H1 (cell line): ENCODE results near the gene LRP1. TPM values are rescaled to one million over a fixed set of nuclear protein-coding genes. Genes with fewer than 3 reads are reported as not detected.

Source experiments
- CTCF ChIA-PET: fragments of 300-600 bp; sonication (Branson Sonifier 250); formaldehyde crosslinking; loops from one replicate; lab custom pipeline; 2021; ENCODE audit not compliant: partially characterized antibody; lab: Charles Lee
- POLR2A ChIA-PET: fragments of 300-600 bp; sonication (Branson Sonifier 250); formaldehyde crosslinking; loops from one replicate; lab custom pipeline; 2021; ENCODE audit warnings: inconsistent platforms; ENCODE audit not compliant: partially characterized antibody; lab: Charles Lee
- DNase-seq, 2 experiments: peaks; one replicate each; pipeline versions ENCODE4 v3.0.0 to v3.0.0-alpha.2; 2010 to 2022; ENCODE audit warnings: low spot score in 2 of 2, low read depth in 1 of 2, mixed read lengths in 1 of 2
- FAIRE-seq: peaks from 2 replicates; lab custom pipeline; 2011; peaks lifted over from hg19 to GRCh38; lab: Jason Lieb, UNC
- H2AFZ ChIP-seq: 2 replicates; pipeline ENCODE4 v1.8.1; 2012; ENCODE audit warnings: low read length, inconsistent platforms
- H2AK5ac ChIP-seq: 2 replicates; pipeline ENCODE4 v1.6.1; 2013; ENCODE audit warnings: low read depth, low read length
- H2BK120ac ChIP-seq: replicated peaks from 2 replicates; pipeline ENCODE3; 2013; ENCODE audit warnings: low read depth, low read length, inconsistent platforms
- H2BK12ac ChIP-seq: 2 replicates; pipeline ENCODE4 v1.6.1; 2013; ENCODE audit warnings: low read depth, low read length
- H2BK15ac ChIP-seq: 2 replicates; pipeline ENCODE4 v1.6.1; 2013; ENCODE audit warnings: low read length
- H2BK20ac ChIP-seq: 2 replicates; pipeline ENCODE4 v1.6.1; 2013; ENCODE audit warnings: low read length
- H2BK5ac ChIP-seq: 2 replicates; pipeline ENCODE4 v1.6.1; 2013; ENCODE audit warnings: low read depth, low read length
- H3K14ac ChIP-seq: 2 replicates; pipeline ENCODE4 v1.6.1; 2013; ENCODE audit warnings: inconsistent platforms; ENCODE audit not compliant: insufficient read length
- H3K18ac ChIP-seq: 2 replicates; pipeline ENCODE4 v1.6.1; 2013; ENCODE audit warnings: low read length; ENCODE audit errors: extremely low read depth
- H3K23ac ChIP-seq: 2 replicates; pipeline ENCODE4 v1.6.1; 2013; ENCODE audit warnings: inconsistent platforms; ENCODE audit not compliant: insufficient read length
- H3K23me2 ChIP-seq: 2 replicates; pipeline ENCODE4 v1.6.1; 2013; ENCODE audit warnings: low read depth, low read length
- H3K27ac ChIP-seq: 2 replicates; pipeline ENCODE4 v1.6.1; 2011; ENCODE audit warnings: low read depth, low read length, inconsistent platforms
- H3K27me3 ChIP-seq, 4 experiments: replicated peaks in 1 of 4; 1 replicate in 1 of 4; 2 replicates in 3 of 4; pipeline versions ENCODE4 v1.6.1 to v1.8.1; 2011 to 2013; ENCODE audit warnings: low read length in 3 of 4, mild to moderate bottlenecking in 3 of 4, inconsistent platforms in 2 of 4, mixed read lengths in 2 of 4, moderate library complexity in 1 of 4; ENCODE audit not compliant: control insufficient read depth in 3 of 4, insufficient read depth in 3 of 4; ENCODE audit errors: extremely low read depth in 1 of 4
- H3K36me3 ChIP-seq, 4 experiments: 2 replicates each; pipeline versions ENCODE4 v1.6.1 to v1.8.1; 2011 to 2013; ENCODE audit warnings: mild to moderate bottlenecking in 4 of 4, low read length in 3 of 4, moderate library complexity in 2 of 4, control low read depth in 1 of 4, inconsistent platforms in 1 of 4; ENCODE audit not compliant: insufficient read depth in 4 of 4, control insufficient read depth in 2 of 4
- H3K4ac ChIP-seq: replicated peaks from 2 replicates; pipeline ENCODE3; 2013; ENCODE audit warnings: low read length, low read depth, mixed read lengths, inconsistent platforms; ENCODE audit not compliant: insufficient read length
- H3K4me1 ChIP-seq, 4 experiments: replicated peaks in 1 of 4; 1 replicate in 1 of 4; 2 replicates in 3 of 4; pipeline versions ENCODE4 v1.6.1 to v1.8.1; 2011 to 2013; ENCODE audit warnings: low read length in 3 of 4, inconsistent platforms in 2 of 4, mixed read lengths in 1 of 4; ENCODE audit not compliant: insufficient read depth in 4 of 4, control insufficient read depth in 3 of 4
- H3K4me2 ChIP-seq, 2 experiments: 2 replicates each; pipeline versions ENCODE4 v1.6.1 to v1.8.1; 2011 to 2013; ENCODE audit warnings: low read depth in 2 of 2, low read length in 2 of 2, control low read depth in 1 of 2, inconsistent platforms in 1 of 2, mild to moderate bottlenecking in 1 of 2; ENCODE audit not compliant: insufficient read depth in 1 of 2
- H3K4me3 ChIP-seq, 4 experiments: fragments of 200-600, 300-600 bp in 1 of 4; sonication (generic), shearing (Covaris generic), sonication (Bioruptor Twin) in 1 of 4; 2 replicates each; pipeline versions ENCODE4 v1.5.1 to v1.8.1; 2011 to 2016; ENCODE audit warnings: low read length in 4 of 4, low read depth in 3 of 4, control low read depth in 2 of 4, inconsistent platforms in 2 of 4, mild to moderate bottlenecking in 2 of 4, mixed read lengths in 1 of 4, moderate library complexity in 1 of 4; ENCODE audit not compliant: insufficient read depth in 2 of 4; ENCODE audit errors: extremely low read depth in 1 of 4
- H3K56ac ChIP-seq: replicated peaks from 2 replicates; pipeline ENCODE3; 2013; ENCODE audit warnings: low read depth, mild to moderate bottlenecking, mixed read lengths, low read length, inconsistent platforms; ENCODE audit not compliant: insufficient read length
- H3K79me1 ChIP-seq: 2 replicates; pipeline ENCODE4 v1.6.1; 2013; ENCODE audit warnings: low read depth, low read length, control low read depth
- H3K79me2 ChIP-seq, 2 experiments: 2 replicates each; pipeline versions ENCODE4 v1.6.1 to v1.8.1; 2012 to 2013; ENCODE audit warnings: low read length in 2 of 2, mild to moderate bottlenecking in 2 of 2, inconsistent platforms in 1 of 2; ENCODE audit not compliant: insufficient read depth in 2 of 2, control insufficient read depth in 1 of 2
- H3K9ac ChIP-seq, 4 experiments: replicated peaks in 1 of 4; 1 replicate in 1 of 4; 2 replicates in 3 of 4; pipeline versions ENCODE4 v1.6.1 to v1.8.1; 2011 to 2013; ENCODE audit warnings: low read depth in 3 of 4, low read length in 3 of 4, control low read depth in 2 of 4, mild to moderate bottlenecking in 2 of 4, moderate library complexity in 2 of 4, inconsistent platforms in 1 of 4; ENCODE audit errors: extremely low read depth in 1 of 4
- H3K9me3 ChIP-seq, 2 experiments: 2 replicates each; pipeline versions ENCODE4 v1.6.1 to v1.8.1; 2012 to 2013; ENCODE audit warnings: mild to moderate bottlenecking in 2 of 2, moderate library complexity in 2 of 2, control low read depth in 1 of 2, inconsistent platforms in 1 of 2, low read depth in 1 of 2, low read length in 1 of 2, mixed read lengths in 1 of 2; ENCODE audit not compliant: insufficient read depth in 2 of 2
- H4K20me1 ChIP-seq, 2 experiments: replicated peaks in 1 of 2; 2 replicates each; pipeline versions ENCODE3 to v1.8.1; 2011 to 2013; ENCODE audit warnings: inconsistent platforms in 2 of 2, low read length in 2 of 2, mild to moderate bottlenecking in 1 of 2; ENCODE audit not compliant: insufficient read depth in 2 of 2, control insufficient read depth in 1 of 2
- H4K5ac ChIP-seq: 2 replicates; pipeline ENCODE4 v1.6.1; 2013; ENCODE audit warnings: low read length, low read depth, mixed read lengths, inconsistent platforms; ENCODE audit not compliant: insufficient read length
- H4K8ac ChIP-seq: 2 replicates; pipeline ENCODE4 v1.8.0; 2013; ENCODE audit warnings: mild to moderate bottlenecking, moderate library complexity, low read length, inconsistent platforms; ENCODE audit not compliant: insufficient read depth; ENCODE audit errors: extremely low read depth
- H4K91ac ChIP-seq: replicated peaks from 2 replicates; pipeline ENCODE3; 2013; ENCODE audit warnings: low read length, mixed read lengths, inconsistent platforms; ENCODE audit not compliant: insufficient read length
- BACH1 ChIP-seq: IDR thresholded peaks from 2 replicates; pipeline ENCODE4 v1.6.1; 2012; ENCODE audit warnings: low read length, improper control_type of control experiment
- BRCA1 ChIP-seq: IDR thresholded peaks from 2 replicates; pipeline ENCODE4 v1.6.1; 2012; ENCODE audit warnings: low read depth, low read length, improper control_type of control experiment
- CREB1 ChIP-seq: IDR thresholded peaks from 2 replicates; pipeline ENCODE4 v1.6.1; 2012; ENCODE audit warnings: inconsistent platforms
- EGR1 ChIP-seq: IDR thresholded peaks from 2 replicates; pipeline ENCODE4 v1.6.1; 2011; ENCODE audit warnings: low read depth, low read length, borderline replicate concordance
- HDAC2 ChIP-seq, 2 experiments: fragments of 300-600 bp in 1 of 2; sonication (generic) in 1 of 2; IDR thresholded peaks; 2 replicates each; pipeline ENCODE4 v1.6.1; 2011 to 2012; ENCODE audit warnings: low read depth in 2 of 2, low read length in 2 of 2, mild to moderate bottlenecking in 2 of 2, moderate library complexity in 2 of 2, borderline replicate concordance in 1 of 2, inconsistent platforms in 1 of 2
- MAX ChIP-seq: IDR thresholded peaks from 2 replicates; pipeline ENCODE4 v1.6.1; 2012; ENCODE audit warnings: inconsistent platforms
- POLR2AphosphoS5 ChIP-seq: IDR thresholded peaks from 2 replicates; pipeline ENCODE4 v1.6.1; 2011; ENCODE audit warnings: low read depth, low read length
- RAD21 ChIP-seq, 2 experiments: IDR thresholded peaks in 1 of 2; conservative IDR thresholded peaks in 1 of 2; 2 replicates each; pipeline ENCODE4 v1.6.1; 2011; ENCODE audit warnings: low read depth in 2 of 2, low read length in 2 of 2, improper control_type of control experiment in 1 of 2, inconsistent platforms in 1 of 2, mild to moderate bottlenecking in 1 of 2, moderate library complexity in 1 of 2
- RBBP5 ChIP-seq: IDR thresholded peaks from 2 replicates; pipeline ENCODE4 v1.7.1; 2012; ENCODE audit warnings: low read depth, mild to moderate bottlenecking, inconsistent platforms, low read length, moderate library complexity, borderline replicate concordance
- SP4 ChIP-seq: IDR thresholded peaks from 2 replicates; pipeline ENCODE4 v1.6.1; 2012; ENCODE audit warnings: low read length, inconsistent platforms
- TEAD4 ChIP-seq: IDR thresholded peaks from 2 replicates; pipeline ENCODE4 v1.6.1; 2012; ENCODE audit warnings: low read depth, low read length, inconsistent platforms, mixed read lengths
- ZNF274 ChIP-seq: IDR thresholded peaks from 2 replicates; pipeline ENCODE4 v1.7.0; 2012; ENCODE audit warnings: low read length, borderline replicate concordance; ENCODE audit errors: extremely low read depth
- WGBS, 2 experiments: shearing (Covaris generic) in 1 of 2; methylation state at CpG; one replicate each; pipeline versions ENCODE4 v1.1.6 to v1.1.7; 2013 to 2015; ENCODE audit warnings: low lambda C conversion rate in 2 of 2, mixed read lengths in 2 of 2, inconsistent platforms in 1 of 2, low coverage in 1 of 2, missing lambda C conversion rate in 1 of 2; ENCODE audit not compliant: insufficient replicate concordance in 2 of 2, insufficient coverage in 1 of 2, insufficient read length in 1 of 2; ENCODE audit errors: extremely low coverage in 1 of 2, missing lambda C conversion rate in 1 of 2; 5-methylcytosine and 5-hydroxymethylcytosine counted together
- polyA plus RNA-seq, 7 experiments: library from polyadenylated mRNA; depleted of rRNA in 3 of 7; stranded (reverse) in 5 of 7; unstranded in 2 of 7; fragments of >200 nt in 5 of 7; fragments of 200-250 nt in 2 of 7; gene quantifications; 1 replicate in 5 of 7; 2 replicates in 1 of 7; 4 replicates in 1 of 7; pipeline versions ENCODE4 v1.2.1 to v1.2.3, GENCODE V29; 2011 to 2013; ENCODE audit warnings: missing spikeins in 2 of 7, mixed read lengths in 2 of 7
- total RNA-seq: library from RNA; stranded (reverse); fragmentation: NEBNext Ultra II Directional; extraction: Animal tissue kit (Norgen Biotek cat#: 25700); gene quantifications from 2 replicates; pipeline ENCODE4 v1.2.1, GENCODE V29; 2021

The LRP1 gene
- total and polyA plus RNA-seq, 2 of the 8 experiments (the other 6 are each of a cell fraction or from before 2014, with no cell fraction given): 35.3 to 92.5 TPM

- no peak overlapping the region for H2BK15ac ChIP-seq
- no peak overlapping the region for H2AK5ac ChIP-seq
- no peak overlapping the region for H3K14ac ChIP-seq
- H3K27ac ChIP-seq: no peak overlapping the region
- H3K23ac ChIP-seq: no peak overlapping the region
- no peak for DNase-seq
- H3K9me3 ChIP-seq: no peaks in the 10 kb centered on the region
- no peaks in the 10 kb centered on the region for H3K79me2 ChIP-seq
- CTCF ChIA-PET: no interaction called here
- 95% methylated on average over 28 of the region's 28 CpGs; no CpG with 5 or more reads in 1 of the 2 experiments for WGBS, 2 experiments
- peaks cover 42 to 91% (median 77%) of the 10 kb centered on the region in 4 experiments for H3K36me3 ChIP-seq
- no peaks in the 10 kb centered on the region for H3K27me3 ChIP-seq
- H3K9ac ChIP-seq: no peak overlapping the region
- no peaks in the 10 kb centered on the region for H3K4me1 ChIP-seq
- FAIRE-seq: no peak
- no peak overlapping the region for H2BK120ac ChIP-seq
- H2BK5ac ChIP-seq: no peak overlapping the region
- no peak overlapping the region for H4K5ac ChIP-seq
- no peak overlapping the region for H3K4ac ChIP-seq
- H2BK12ac ChIP-seq: no peak overlapping the region
- no peak overlapping the region for H4K91ac ChIP-seq
- TF ChIP-seq POLR2AphosphoS5: no peak
- TF ChIP-seq HDAC2 (IDR thresholded peaks at IDR 0.05; ENCODE audit: borderline replicate concordance in 1 of 2, low read depth in 2 of 2, low read length in 2 of 2): no peak
- TF ChIP-seq MAX: no peak
- TF ChIP-seq RBBP5: no peak
- no peak for TF ChIP-seq BRCA1
- no peak for TF ChIP-seq BACH1
- TF ChIP-seq ZNF274: no peak
- TF ChIP-seq CREB1: no peak
- TF ChIP-seq RAD21 (IDR thresholded peaks at IDR 0.05 in 1 of 2, conservative IDR thresholded peaks at IDR 0.05 in 1 of 2; ENCODE audit: low read depth in 2 of 2, low read length in 2 of 2): no peak
- no peak for TF ChIP-seq EGR1
- TF ChIP-seq TEAD4: no peak
- TF ChIP-seq SP4: no peak
- H3K79me1 ChIP-seq: no peaks in the 10 kb centered on the region; the same call in 1 of the 2 replicates
- H4K20me1 ChIP-seq: peaks cover 10 to 26% of the 10 kb centered on the region in 2 experiments
- POLR2A ChIA-PET: interaction anchor here (2.8 to 6.5 kb wide), 3 partner anchors 11 to 28 kb away, joined by 5 to 33 read pairs (median 7); partner anchors contain the start of gene SHMT2
- no peak overlapping the region for H4K8ac ChIP-seq
- no peak overlapping the region for H3K56ac ChIP-seq
- H3K23me2 ChIP-seq: no peaks in the 10 kb centered on the region
- H2AFZ ChIP-seq: no peak overlapping the region
- H3K4me2 ChIP-seq: no peak overlapping the region
- H2BK20ac ChIP-seq: no peak overlapping the region
- no peak overlapping the region for H3K4me3 ChIP-seq
- H3K18ac ChIP-seq: no peak overlapping the region
Observed at GRCh38 chr12:57203201-57203600, 74.9 kb downstream of the LRP1 start.
